ENCODE results near the gene ZNRF1.
"Not testable (repeated sequence)": the region's sequence is repeated elsewhere in the genome, so short reads cannot be mapped to it uniquely, and the experiment has no call there.

Gene ZNRF1

GRCh38 chr16:75075688-75076268, 77.0 kb downstream of the ZNRF1 start:
- DNase-seq (ENCODE audit: low read depth, low spot score): no peak

- DNase-seq (ENCODE audit: low read depth, low spot score): no peak
Measured at GRCh38 chr16:75078886-75079285, 80.1 kb downstream of the ZNRF1 start.

GRCh38 chr16:75079346-75079926, 80.6 kb downstream of the ZNRF1 start:
- no peak for DNase-seq (ENCODE audit: low read depth, low spot score)

GRCh38 chr16:75080205-75081029, 81.6 kb downstream of the ZNRF1 start:
- DNase-seq (ENCODE audit: low read depth, low spot score): peak; percentile 47

GRCh38 chr16:75081179-75081859, 82.5 kb downstream of the ZNRF1 start:
- no peak for DNase-seq (ENCODE audit: low read depth, low spot score)

DNA sequence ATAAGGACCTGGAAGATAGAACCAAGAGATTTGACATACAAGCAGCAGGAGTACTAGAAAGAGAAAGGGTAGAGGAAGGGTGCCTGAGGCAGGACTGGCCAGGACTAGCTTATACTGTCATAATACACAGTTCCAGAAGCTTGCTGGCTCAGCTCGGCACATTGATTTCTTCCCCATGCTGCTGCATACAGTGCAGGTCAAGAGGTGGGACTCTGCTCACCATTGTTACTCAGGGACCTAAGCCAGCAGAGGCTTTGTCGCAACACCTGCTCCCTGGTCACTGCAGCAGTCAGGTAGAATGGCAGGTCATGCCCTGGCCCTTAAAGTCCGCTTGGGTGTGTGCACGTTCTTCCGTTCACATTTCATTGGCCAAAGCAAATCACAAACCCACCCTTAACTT, 85.0 kb downstream of the ZNRF1 start:
- no peak for DNase-seq (ENCODE audit: low read depth, low spot score)

- no peak for DNase-seq (ENCODE audit: low read depth, low spot score)
Measured at GRCh38 chr16:75085556-75085955, 86.7 kb downstream of the ZNRF1 start.

DNA sequence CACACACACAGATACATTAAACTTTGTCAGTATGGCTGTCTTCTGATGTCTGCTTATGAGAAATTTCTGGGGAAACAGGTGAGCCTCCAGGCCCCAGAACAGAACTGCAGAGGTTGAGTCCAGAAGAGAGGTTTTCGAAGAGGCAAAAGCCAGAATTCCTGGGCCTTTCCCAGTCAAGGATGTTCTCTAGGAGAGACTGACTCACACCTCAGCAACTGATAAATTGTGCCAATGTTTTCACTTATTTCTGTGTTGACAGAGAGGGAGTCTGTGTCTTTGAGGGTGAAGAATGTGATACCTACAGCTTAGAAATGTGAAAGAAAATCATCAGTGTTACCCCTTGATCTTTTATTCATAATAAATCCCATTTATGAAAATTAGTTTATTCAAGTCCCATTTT, 87.5 kb downstream of the ZNRF1 start:
- peak; percentile 32 for DNase-seq (ENCODE audit: low read depth, low spot score)

DNA sequence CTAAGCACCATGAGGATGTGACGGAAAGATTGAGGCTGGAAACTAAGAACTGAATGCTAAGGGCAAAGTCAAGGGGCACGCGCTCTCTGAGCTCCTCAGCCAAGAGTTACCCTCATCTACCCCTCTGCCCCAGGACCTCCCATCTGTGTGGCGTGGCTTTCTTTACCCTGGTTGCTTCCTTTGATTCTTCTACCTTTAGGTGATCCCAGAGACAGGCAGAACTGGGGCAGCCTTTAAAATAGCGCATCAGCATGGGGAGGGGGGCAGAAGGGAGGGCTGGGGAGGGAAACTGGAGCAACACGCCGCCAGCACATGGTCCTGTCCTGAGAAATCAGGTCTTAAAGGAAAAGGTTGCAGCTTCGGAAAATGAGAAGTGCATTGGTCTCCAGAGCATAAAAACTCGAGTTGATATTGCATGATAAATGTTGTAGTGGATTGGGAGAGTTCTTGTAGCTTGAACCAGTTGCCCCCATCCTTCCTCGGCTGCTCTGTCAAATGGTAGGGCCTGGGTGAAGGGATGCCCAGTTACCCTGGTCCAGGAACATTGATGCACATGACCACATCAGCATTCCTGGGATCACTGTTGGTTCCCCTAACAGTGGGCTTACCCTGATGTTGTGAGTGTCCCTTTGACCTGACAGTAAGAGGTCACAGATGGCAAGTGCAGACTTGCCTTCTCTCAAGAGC, 88.0 kb downstream of the ZNRF1 start:
- no peak for DNase-seq (ENCODE audit: low read depth, low spot score)

GRCh38 chr16:75087375-75087979, 88.7 kb downstream of the ZNRF1 start:
- DNase-seq (ENCODE audit: low read depth, low spot score): no peak

DNA sequence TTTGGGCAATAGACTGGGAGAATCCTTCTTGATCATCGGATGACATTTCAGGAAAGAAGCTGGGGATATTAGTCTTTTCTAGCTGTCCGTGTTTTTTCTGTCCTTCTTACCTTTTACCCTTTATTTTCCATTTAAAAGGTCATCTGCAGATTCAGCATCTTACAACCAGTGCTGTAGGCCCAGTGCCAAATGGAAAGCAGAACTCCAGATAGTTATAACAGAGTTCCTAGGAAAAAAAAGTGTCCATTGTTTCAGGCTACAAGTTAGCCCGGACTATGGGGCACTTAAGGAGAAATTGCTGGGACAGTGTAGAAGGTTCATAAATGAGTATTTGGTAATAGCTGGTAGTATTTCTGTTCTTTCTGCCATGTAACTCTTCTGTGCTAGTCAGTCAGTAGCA, 89.4 kb downstream of the ZNRF1 start:
- DNase-seq (ENCODE audit: low read depth, low spot score): no peak

- no peak for DNase-seq (ENCODE audit: low read depth, low spot score)
Measured at GRCh38 chr16:75088934-75089333, 90.1 kb downstream of the ZNRF1 start.

DNA sequence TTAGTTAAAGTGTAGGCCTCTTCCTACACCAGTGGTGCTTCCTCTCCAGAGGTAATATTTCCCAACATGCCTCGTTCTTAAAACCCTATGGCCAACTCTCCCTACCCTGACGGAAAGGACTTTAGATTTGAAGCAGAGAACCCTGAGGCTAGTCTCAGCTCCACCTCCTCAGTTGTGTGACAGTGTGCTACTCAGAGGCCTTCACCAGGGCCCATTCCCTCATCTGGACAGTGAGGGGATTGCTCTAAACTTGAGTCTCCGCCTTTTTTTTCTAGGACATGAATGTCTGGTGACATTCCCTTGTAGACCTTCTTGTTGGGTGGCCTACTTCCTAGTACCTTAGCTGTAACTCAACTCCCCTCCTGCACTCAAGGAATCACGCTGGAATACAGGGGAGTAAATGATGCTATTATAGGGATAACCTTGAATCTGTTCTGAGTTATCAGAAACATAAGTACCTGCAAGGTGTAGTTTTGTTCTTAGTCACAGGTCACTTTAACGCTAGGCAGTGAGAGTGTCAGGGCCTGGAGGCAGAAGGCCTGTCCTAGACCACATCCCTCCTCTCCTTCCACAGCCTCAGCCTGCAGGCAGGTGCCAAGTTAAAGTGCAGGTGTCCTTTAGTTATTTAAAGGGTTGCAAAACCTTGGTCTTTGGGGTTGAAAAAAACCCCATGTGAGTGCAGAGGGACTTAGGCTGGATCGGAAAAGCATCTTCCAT, 90.8 kb downstream of the ZNRF1 start:
- DNase-seq (ENCODE audit: low read depth, low spot score): no peak

GRCh38 chr16:75090899-75091298, 92.1 kb downstream of the ZNRF1 start:
- not testable (repeated sequence) for DNase-seq (ENCODE audit: low read depth, low spot score)

DNA sequence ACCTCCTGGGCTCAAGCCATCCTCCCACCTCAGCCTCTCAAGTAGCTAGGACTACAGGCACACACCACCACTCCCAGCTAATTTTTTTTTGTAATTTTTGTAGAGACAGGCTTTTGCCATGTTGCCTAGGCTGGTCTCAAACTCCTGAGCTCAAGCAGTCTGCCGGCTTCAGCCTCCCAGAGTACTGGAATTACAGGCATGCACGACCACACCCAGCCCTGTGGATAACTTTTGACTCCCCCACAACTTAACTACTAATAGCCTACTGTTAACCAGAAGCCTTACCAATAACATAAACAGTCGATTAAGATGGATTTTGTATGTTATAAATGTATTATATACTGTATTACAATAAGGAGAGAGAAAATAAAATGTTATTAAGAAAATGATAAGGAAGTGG, 92.8 kb downstream of the ZNRF1 start:
- not testable (repeated sequence) for DNase-seq (ENCODE audit: low read depth, low spot score)

- no peak for DNase-seq (ENCODE audit: low read depth, low spot score)
Measured at GRCh38 chr16:75092777-75093176, 94.0 kb downstream of the ZNRF1 start.

DNA sequence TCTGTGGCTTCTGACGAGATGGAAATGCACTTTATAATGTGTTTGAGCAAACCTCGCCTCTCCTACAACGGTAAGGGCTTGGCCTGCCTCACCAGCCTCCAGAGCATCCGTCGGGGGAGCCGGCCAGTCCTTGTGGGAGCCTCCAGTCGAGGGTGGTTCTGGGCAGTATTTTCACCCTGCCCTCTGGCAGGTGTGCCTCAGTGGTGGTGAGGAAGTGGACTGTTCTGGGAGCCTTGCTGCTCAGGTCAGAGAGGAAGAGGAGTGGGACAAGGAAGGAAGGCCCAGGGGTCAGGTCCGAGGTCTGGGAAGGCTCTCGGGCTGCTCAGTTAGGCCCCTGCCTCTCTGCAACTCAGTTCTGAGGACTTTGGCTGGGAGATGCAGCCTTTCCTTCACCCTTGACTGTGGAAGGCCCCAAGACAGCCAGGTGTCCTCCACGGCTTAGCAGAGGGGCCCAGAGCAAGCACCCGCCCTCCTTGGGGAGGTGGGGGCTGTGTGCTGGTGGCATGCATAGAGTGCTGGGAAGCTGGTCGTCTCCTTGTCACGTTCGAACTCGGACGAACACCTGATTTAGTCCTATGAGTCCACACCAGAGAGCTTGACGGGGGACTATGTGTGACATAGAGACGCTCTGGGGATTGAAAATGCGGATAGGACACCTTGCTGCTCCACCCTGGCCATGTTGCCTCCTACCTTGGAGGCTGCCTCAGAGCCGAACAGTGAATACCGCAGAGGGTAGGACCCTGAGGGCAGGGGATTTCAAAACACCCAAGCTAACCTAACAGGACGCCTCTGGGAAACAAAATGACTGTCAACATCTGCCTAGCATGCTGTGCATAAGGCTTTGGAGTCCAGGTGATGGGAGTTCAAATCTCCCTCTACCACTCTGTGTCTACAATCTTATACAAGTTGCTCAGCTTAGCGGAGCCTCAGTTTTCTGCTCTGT, 95.0 kb downstream of the ZNRF1 start:
- DNase-seq (ENCODE audit: low read depth, low spot score): no peak

GRCh38 chr16:75095204-75095621, 96.4 kb downstream of the ZNRF1 start:
- no peak for DNase-seq (ENCODE audit: low read depth, low spot score)

GRCh38 chr16:75096656-75097055, 97.8 kb downstream of the ZNRF1 start:
- peak; percentile 60 for DNase-seq (ENCODE audit: low read depth, low spot score)

Data from astrocyte of the hippocampus (primary cell).